ENCODE data around the gene LRRC17. TPM values are rescaled to one million over a fixed set of nuclear protein-coding genes. Genes with fewer than 3 reads are reported as not detected.

The LRRC17 gene
- total and polyA plus RNA-seq, 9 of the 15 experiments (the other 6 are each of a cell fraction or from before 2014, with no cell fraction given), result 0.03 to 0.18 (median 0.12) TPM; not detected in 5

GRCh38 chr7:102974366-102975236 is 61.8 kb downstream of the LRRC17 start (continued):
- peak; percentile 23; the same call in 1 of the 2 replicates for TF ChIP-seq MGA (IDR thresholded peaks at IDR 0.05)
- TF ChIP-seq YY1 (IDR thresholded peaks at IDR 0.05; ENCODE audit: borderline replicate concordance in 1 of 3, control insufficient read depth in 1 of 3, extremely low read depth in 1 of 3, insufficient read depth in 3 of 3, insufficient read length in 1 of 3, insufficient replicate concordance in 2 of 3, low read depth in 1 of 3, low read length in 2 of 3), result peak in 2 of 3 experiments; percentile 44 to 85
- TF ChIP-seq PTTG1 (tag; IDR thresholded peaks at IDR 0.05; ENCODE audit: low read depth), result no peak
- TF ChIP-seq ARID1B (IDR thresholded peaks at IDR 0.05), result peak; percentile 67
- peak; percentile 60 to 75; a peak in 3 of 4 replicates for TF ChIP-seq CSDE1 (IDR thresholded peaks at IDR 0.05)
- no peak for TF ChIP-seq COPS2 (conservative IDR thresholded peaks at IDR 0.05)
- no peak for TF ChIP-seq DMBX1 (CRISPR knock-in tag; IDR thresholded peaks at IDR 0.05; ENCODE audit: borderline replicate concordance)
- TF ChIP-seq BCLAF1 (IDR thresholded peaks at IDR 0.05; ENCODE audit: borderline replicate concordance in 1 of 2, control insufficient read depth in 1 of 2, low read depth in 2 of 2, low read length in 1 of 2), result 0 out of 4 replicates have a peak, but pooled peaks of 1 of the 2 experiments have one; percentile 30
- TF ChIP-seq SMARCC2 (IDR thresholded peaks at IDR 0.05; ENCODE audit: low read depth), result 0 out of 2 replicates have a peak, but pooled peaks have one; percentile 0
- TF ChIP-seq TBP (optimal IDR thresholded peaks at IDR 0.05; ENCODE audit: low read depth, low read length), result peak; percentile 38
